ENCODE results near the gene RECQL. TPM values are rescaled to one million over a fixed set of nuclear protein-coding genes. Genes with fewer than 3 reads are reported as not detected.
"Not testable (repeated sequence)": the region's sequence is repeated elsewhere in the genome, so short reads cannot be mapped to it uniquely, and the experiment has no call there.

RECQL gene
- total RNA-seq, 6 experiments from 2014 or later, result 8.9 to 21.2 (median 13.1) TPM

DNA sequence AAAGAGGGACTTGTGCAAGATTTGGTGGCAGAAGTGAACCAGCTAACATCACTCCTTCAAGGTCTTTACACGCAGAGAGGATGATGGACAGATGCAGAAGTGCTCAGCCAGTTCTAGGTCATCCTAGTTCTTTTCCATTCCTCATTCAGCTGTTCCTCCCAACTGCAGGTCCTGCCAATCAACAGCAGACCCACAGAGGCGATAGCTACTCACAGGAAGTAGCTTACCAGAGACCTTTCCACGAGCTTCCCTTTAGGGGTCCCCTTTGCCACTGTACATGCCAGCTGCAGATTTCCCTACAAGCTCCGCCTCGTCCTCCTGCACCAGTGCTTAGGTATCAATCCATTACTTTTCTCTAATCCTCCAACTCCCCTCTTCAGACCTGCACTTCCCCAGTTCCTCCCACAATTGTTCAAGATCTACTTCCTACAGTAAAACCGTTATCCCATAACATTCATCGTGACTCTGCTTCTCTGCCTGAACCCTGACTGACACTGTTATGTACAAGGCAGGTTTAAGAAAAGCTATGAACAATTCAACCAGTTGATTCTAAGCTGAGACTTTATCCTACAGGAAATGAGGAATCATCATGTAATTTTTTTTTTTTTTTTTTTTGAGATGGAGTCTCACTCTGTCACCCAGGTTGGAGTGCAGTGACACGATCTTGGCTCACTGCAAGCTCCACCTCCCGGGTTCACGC, 22.5 kb downstream of the RECQL start:
- peaks cover 0 to 46% (median 5%) of the 10 kb centered on the region in 4 donors for H3K36me3 ChIP-seq
- intact Hi-C loops (cut with DNase I), result no loop called here
- H3K27ac ChIP-seq, result no peak overlapping the region
- 72% methylated on average over 7 of the region's 10 CpGs for WGBS (ENCODE audit: insufficient coverage, low coverage, low lambda C conversion rate, missing lambda C conversion rate)
- H3K4me1 ChIP-seq, result no peaks in the 10 kb centered on the region
- no peak for DNase-seq
- TF ChIP-seq, protein P1, sequence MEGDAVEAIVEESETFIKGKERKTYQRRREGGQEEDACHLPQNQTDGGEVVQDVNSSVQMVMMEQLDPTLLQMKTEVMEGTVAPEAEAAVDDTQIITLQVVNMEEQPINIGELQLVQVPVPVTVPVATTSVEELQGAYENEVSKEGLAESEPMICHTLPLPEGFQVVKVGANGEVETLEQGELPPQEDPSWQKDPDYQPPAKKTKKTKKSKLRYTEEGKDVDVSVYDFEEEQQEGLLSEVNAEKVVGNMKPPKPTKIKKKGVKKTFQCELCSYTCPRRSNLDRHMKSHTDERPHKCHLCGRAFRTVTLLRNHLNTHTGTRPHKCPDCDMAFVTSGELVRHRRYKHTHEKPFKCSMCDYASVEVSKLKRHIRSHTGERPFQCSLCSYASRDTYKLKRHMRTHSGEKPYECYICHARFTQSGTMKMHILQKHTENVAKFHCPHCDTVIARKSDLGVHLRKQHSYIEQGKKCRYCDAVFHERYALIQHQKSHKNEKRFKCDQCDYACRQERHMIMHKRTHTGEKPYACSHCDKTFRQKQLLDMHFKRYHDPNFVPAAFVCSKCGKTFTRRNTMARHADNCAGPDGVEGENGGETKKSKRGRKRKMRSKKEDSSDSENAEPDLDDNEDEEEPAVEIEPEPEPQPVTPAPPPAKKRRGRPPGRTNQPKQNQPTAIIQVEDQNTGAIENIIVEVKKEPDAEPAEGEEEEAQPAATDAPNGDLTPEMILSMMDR (IDR thresholded peaks at IDR 0.05), result no peak
- no peak for TF ChIP-seq POLR2A (IDR thresholded peaks at IDR 0.05)
- H3K27me3 ChIP-seq, result no peaks in the 10 kb centered on the region
- H3K9me3 ChIP-seq, result no peaks in the 10 kb centered on the region
- H3K4me3 ChIP-seq, result no peak overlapping the region
- ATAC-seq, result no peak

DNA sequence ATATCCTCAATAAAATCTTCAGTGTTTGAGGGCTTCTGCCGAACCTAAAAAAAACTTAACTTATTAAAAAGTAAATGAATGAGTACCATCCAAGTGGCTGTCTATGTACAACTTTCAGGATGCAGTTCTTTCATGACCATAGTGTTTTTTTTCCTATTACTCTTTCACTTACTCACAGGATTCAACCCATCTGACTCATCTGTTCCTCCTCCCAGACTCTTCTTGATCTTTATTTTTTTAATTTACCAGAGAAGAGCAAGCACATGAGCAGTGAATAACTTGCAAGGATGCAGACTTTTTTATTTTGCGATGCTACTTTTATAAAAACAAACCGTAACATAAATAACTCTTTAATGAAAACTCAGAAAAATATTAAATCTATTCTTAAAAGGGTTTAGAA, 24.5 kb downstream of the RECQL start:
- TF ChIP-seq POLR2A (IDR thresholded peaks at IDR 0.05), result no peak
- no peaks in the 10 kb centered on the region for H3K4me1 ChIP-seq
- ATAC-seq (no peak), DNase-seq (no peak)
- H3K27me3 ChIP-seq, result no peaks in the 10 kb centered on the region
- intact Hi-C loops (cut with DNase I), result no loop called here
- no peaks in the 10 kb centered on the region for H3K9me3 ChIP-seq
- H3K27ac ChIP-seq, result no peak overlapping the region
- H3K4me3 ChIP-seq, result no peak overlapping the region
- 91% methylated on average over 3 of the region's 3 CpGs for WGBS (ENCODE audit: insufficient coverage, low coverage, low lambda C conversion rate, missing lambda C conversion rate)
- H3K36me3 ChIP-seq, result peaks cover 0 to 42% (median 9%) of the 10 kb centered on the region in 4 donors

DNA sequence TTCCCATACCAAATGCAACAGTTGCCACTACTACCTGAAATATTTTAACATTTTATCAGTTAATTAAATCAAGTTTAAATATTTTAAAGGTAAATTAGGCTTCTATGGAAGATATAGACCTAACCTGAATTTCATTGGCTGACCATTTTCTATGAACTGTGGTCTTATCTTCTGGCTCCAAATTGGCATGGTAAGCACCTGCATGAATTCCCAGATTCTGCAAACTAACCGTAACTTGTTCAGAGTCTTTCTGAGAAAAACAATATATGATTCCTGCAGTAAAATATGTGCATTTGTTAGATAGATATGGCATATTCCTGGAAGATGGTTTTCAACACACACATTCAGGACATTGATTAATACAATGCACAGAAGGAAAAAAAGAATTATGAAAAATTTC, 25.9 kb downstream of the RECQL start:
- 100% methylated on average over 1 of the region's 1 CpG for WGBS (ENCODE audit: insufficient coverage, low coverage, low lambda C conversion rate, missing lambda C conversion rate)

DNA sequence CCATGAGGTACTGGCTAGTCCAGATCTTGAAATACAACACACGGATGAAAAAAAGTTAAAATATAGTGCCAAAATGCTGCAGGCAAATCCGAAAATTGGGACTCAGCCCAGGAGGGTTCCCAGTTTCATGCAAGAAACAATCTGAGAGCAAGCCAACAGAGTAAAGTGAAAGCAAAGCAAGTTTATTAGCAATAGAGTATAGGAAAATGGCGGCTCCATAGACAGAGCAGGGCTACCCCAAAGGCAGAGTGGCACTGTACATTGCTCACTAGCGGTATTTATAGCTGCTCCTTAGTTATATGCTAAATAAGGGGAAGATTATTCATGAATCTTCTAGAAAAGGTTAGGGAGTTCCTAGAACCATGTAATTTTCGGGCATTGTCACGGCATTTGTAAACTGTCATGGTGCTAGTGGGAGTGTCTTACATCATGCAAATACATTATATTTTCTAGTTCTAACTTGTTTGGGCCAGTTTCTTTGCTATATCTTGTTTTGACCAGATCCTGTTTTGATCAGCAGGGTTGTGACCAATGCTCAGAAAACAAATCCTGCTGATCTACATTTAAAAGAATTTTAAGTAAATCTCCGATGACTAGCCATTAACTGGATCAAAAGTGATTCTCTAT, 29.1 kb downstream of the RECQL start:
- intact Hi-C loops (cut with DNase I), result no loop called here
- no peaks in the 10 kb centered on the region for H3K4me1 ChIP-seq
- DNase-seq (no peak), ATAC-seq (no peak)
- no peaks in the 10 kb centered on the region for H3K9me3 ChIP-seq
- H3K27me3 ChIP-seq, result no peaks in the 10 kb centered on the region
- no peak overlapping the region for H3K4me3 ChIP-seq
- TF ChIP-seq, protein P1 (IDR thresholded peaks at IDR 0.05), result no peak
- no peak for TF ChIP-seq POLR2A (IDR thresholded peaks at IDR 0.05)
- peaks cover 0 to 67% (median 13%) of the 10 kb centered on the region in 4 donors for H3K36me3 ChIP-seq
- 94% methylated on average over 7 of the region's 7 CpGs for WGBS (ENCODE audit: insufficient coverage, low coverage, low lambda C conversion rate, missing lambda C conversion rate)
- H3K27ac ChIP-seq, result no peak overlapping the region

More for the DNA sequence above, 25.9 kb downstream of the RECQL start:
- intact Hi-C loops (cut with DNase I), result no loop called here
- no peak overlapping the region for H3K27ac ChIP-seq
- H3K27me3 ChIP-seq, result no peaks in the 10 kb centered on the region
- TF ChIP-seq POLR2A (IDR thresholded peaks at IDR 0.05), result no peak
- TF ChIP-seq, protein P1 (IDR thresholded peaks at IDR 0.05), result no peak
- H3K36me3 ChIP-seq, result peaks cover 0 to 55% (median 11%) of the 10 kb centered on the region in 4 donors
- no peaks in the 10 kb centered on the region for H3K9me3 ChIP-seq
- ATAC-seq, result no peak
- DNase-seq, result no peak
- no peaks in the 10 kb centered on the region for H3K4me1 ChIP-seq
- no peak overlapping the region for H3K4me3 ChIP-seq

DNA sequence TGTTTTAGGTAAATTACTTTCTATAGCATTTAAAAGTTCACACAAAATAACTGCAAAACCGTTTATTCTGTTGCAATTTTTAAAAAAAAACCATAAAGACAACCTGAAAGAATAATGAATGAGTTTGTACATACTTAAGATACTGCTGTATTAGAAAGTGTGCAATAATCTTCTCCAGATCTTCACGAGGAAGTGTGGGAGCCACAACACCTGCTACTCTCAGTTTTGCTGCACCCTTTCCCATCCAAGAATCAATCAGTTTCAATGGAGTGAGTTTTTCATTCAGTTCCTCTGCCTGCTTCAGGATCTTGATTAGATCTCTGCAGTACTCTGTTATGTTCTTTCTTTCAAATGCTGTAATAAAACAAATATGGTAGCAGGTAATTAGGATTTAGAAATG, 30.1 kb downstream of the RECQL start:
- intact Hi-C loops (cut with DNase I), result no loop called here
- Histone ChIP-seq H3K27ac (no peak overlapping the region), H3K4me1 (no peaks in the 10 kb centered on the region), H3K4me3 (no peak overlapping the region), H3K9me3 (no peaks in the 10 kb centered on the region), H3K27me3 (no peaks in the 10 kb centered on the region), H3K36me3 (peaks cover 0 to 64% (median 13%) of the 10 kb centered on the region in 4 donors)
- WGBS (ENCODE audit: insufficient coverage, low coverage, low lambda C conversion rate, missing lambda C conversion rate), result 79% methylated on average over 2 of the region's 2 CpGs
- DNase-seq (no peak), ATAC-seq (no peak)
- TF ChIP-seq POLR2A (IDR thresholded peaks at IDR 0.05), result no peak
- TF ChIP-seq, protein P1 (IDR thresholded peaks at IDR 0.05), result no peak

DNA sequence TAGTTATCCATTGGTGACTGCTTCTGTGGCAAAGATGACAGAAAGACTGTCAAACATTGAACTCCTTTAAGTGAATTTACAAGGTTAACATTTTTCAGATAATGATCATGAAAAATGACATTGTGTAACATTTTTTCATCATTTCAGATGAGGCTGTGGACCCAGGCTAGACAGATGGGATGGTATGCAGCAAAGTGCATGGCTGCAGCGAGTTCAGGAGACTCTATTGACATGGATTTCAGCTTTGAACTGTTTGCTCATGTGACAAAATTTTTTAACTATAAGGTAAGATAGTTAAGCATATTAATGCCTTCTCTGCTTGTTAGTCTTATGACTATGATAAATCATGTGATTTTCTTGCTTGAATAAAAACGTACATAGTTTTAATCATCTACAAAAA, 34.1 kb downstream of the RECQL start:
- ATAC-seq, result not testable (repeated sequence)
- H3K36me3 ChIP-seq, result peaks cover 0 to 61% (median 9%) of the 10 kb centered on the region in 4 donors

More for the DNA sequence above, 34.1 kb downstream of the RECQL start:
- H3K4me1 ChIP-seq; DNase-seq; H3K27ac ChIP-seq; H3K27me3 ChIP-seq; H3K4me3 ChIP-seq; H3K9me3 ChIP-seq; intact Hi-C loops (cut with DNase I): not testable (repeated sequence)
- WGBS (ENCODE audit: insufficient coverage, low coverage, low lambda C conversion rate, missing lambda C conversion rate), result 67% methylated on average over 2 of the region's 2 CpGs
